ENCODE results near the gene SAFB2.

The SAFB2 gene

DNA sequence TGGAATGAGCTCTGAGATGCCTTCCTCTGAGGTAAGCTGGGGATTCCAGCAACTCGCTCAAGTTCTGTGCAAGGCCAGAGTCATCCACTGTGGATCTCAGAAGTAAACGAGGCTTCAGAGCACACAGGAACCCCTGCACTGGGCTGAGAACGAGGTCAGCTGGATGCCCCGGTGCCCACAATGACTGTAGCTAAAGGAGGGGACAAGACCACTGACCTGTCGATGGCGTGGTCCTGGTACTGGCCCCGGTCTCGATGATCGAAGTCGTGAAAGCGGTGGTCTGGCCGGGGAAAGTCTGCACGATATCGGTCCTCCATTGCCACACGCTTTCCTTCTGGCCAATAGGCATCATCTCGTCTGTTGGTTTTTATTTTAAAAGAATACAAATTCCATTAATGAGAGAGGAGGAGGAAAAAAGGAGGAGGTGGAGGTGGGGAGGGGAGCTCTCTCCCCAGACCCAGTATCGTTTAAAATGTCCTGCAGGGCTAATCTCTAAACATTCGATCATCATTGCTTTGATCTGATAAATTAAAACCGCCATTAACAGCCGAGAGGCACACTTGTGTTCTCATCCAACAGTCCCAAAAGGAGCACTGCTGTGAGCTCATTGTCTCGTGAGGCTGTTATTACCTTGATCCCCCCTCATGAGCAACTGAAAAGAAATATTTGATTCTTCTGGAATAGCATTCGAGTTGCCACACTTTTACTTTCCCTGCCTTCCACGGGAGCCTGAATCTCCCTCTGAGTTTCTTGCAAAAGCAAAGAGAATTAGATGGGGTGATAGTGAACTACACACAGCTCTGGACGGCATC lies 29.8 kb downstream of the SAFB2 start:
- in situ Hi-C loops (cut with HindIII; ENCODE audit: low sequenced_read_pairs), result no loop called here
- H3K4me3 ChIP-seq (ENCODE audit: low read depth, low read length), result no peak overlapping the region
- TF ChIP-seq, protein P1, sequence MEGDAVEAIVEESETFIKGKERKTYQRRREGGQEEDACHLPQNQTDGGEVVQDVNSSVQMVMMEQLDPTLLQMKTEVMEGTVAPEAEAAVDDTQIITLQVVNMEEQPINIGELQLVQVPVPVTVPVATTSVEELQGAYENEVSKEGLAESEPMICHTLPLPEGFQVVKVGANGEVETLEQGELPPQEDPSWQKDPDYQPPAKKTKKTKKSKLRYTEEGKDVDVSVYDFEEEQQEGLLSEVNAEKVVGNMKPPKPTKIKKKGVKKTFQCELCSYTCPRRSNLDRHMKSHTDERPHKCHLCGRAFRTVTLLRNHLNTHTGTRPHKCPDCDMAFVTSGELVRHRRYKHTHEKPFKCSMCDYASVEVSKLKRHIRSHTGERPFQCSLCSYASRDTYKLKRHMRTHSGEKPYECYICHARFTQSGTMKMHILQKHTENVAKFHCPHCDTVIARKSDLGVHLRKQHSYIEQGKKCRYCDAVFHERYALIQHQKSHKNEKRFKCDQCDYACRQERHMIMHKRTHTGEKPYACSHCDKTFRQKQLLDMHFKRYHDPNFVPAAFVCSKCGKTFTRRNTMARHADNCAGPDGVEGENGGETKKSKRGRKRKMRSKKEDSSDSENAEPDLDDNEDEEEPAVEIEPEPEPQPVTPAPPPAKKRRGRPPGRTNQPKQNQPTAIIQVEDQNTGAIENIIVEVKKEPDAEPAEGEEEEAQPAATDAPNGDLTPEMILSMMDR (IDR thresholded peaks at IDR 0.05; ENCODE audit: low read depth, low read length), result no peak
- DNase-seq (ENCODE audit: low read depth, low spot score), result no peak

DNA sequence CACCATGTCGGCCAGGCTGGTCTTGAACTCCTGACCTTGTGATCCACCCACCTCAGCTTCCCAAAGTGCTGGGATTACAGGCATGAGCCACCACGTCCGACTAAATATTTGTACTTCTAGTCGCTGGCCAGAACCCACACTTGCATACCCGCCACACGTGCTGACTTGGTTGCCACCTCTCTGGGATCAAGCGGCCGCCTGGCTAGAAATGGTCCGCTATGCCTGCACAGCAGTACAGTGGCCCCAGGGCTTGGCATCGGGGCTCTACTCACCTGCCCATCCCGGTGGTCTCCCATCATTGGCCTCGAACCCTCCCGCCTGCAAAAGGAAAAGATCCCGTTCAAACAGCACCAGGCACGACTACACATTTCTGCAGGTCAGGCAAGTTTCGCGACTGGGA lies 31.1 kb downstream of the SAFB2 start:
- TF ChIP-seq, protein P1 (IDR thresholded peaks at IDR 0.05; ENCODE audit: low read depth, low read length), result no peak
- no peak overlapping the region for H3K4me3 ChIP-seq (ENCODE audit: low read depth, low read length)
- in situ Hi-C loops (cut with HindIII; ENCODE audit: low sequenced_read_pairs), result no loop called here
- no peak for DNase-seq (ENCODE audit: low read depth, low spot score)

DNA sequence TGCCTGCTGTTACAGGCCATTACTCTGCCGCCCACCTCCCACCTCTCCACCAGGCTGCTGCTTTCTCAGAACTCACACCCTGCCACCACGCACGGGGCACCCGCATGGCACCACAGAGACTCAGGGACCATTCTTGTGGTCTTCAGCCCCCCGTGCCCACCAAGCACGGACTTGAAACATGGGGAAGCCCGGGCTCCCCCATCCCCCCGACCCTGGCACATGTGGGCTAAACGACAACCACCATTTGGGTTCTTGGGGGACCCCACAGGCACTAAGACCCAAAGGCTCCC lies 31.8 kb downstream of the SAFB2 start:
- no peak for DNase-seq (ENCODE audit: low read depth, low spot score)
- TF ChIP-seq, protein P1 (IDR thresholded peaks at IDR 0.05; ENCODE audit: low read depth, low read length), result no peak
- no peak overlapping the region for H3K4me3 ChIP-seq (ENCODE audit: low read depth, low read length)
- in situ Hi-C loops (cut with HindIII; ENCODE audit: low sequenced_read_pairs), result no loop called here

DNA sequence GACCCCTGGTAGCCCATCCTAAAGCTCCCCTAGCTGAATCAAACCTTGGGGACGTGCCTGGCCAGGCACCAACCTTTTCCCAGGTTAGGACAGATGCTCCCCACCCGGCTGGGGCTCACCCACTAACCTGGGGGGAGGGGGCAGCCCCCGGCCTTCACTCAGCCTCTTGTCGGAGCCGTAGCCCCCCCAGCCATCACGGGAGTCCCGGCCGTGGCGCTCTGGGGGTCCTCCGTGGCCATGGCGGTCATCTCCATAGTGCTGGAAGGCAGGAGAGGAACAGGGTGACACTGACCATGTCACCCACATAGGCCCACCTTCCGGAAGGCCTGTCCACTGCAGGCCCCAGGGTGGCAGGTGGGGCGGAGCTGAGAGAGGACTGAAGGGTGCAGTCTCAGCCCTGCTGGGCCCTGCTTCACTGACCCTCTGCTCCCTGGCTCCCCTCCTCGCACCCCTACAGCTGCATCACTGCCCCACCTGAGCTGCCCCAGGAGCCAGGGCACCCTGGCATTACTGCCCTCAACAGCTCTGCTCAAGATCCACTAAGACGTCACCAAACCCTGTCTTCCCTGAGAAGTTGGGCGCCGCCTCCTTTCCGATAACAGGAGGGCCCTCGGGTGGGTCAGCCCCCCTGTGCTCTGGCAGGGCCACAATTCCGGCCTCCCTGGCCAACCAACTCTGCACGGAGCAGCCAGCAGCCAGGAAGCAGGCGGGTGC lies 32.3 kb downstream of the SAFB2 start:
- no peak for DNase-seq (ENCODE audit: low read depth, low spot score)
- in situ Hi-C loops (cut with HindIII; ENCODE audit: low sequenced_read_pairs), result no loop called here
- TF ChIP-seq, protein P1 (IDR thresholded peaks at IDR 0.05; ENCODE audit: low read depth, low read length), result no peak
- H3K4me3 ChIP-seq (ENCODE audit: low read depth, low read length), result no peak overlapping the region

DNA sequence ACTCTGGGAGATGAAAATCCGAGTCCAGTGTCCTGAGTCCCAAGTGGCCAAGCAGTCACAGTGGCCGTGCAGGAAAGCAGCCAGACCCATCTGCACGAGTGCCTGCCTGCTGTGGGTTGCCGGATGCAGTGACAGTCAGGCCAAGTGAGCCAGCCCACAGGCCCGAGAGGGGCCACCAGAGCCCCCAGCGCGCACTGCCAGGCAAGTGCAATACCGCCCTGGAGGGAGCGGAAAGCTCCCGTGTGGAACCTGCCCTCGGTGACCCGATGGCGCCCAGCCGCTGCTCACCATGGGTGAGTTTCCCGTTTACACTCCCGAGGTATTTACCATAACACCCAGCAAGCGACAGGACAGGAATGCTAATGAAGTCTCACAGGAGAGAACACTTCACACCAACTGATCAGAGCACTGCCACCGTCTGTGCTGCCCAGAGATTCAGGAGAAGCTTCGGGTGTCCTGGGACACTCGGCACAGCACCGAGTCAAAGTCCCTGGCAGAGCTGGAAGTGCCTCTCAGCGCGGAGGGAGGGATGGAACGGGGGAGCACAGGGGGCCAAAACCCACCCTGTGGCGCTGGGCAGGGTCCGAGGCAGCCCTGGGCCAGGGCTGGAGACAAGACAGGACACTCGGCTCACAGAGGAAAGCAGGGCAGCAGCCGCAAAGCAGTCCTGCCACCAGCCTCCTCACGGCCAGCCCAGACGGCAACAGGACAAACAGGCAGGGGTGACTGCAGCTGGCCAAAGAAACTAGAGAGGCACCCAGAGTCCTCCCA lies 33.5 kb downstream of the SAFB2 start:
- no peak for DNase-seq (ENCODE audit: low read depth, low spot score)
- TF ChIP-seq, protein P1 (IDR thresholded peaks at IDR 0.05; ENCODE audit: low read depth, low read length), result no peak
- in situ Hi-C loops (cut with HindIII; ENCODE audit: low sequenced_read_pairs), result no loop called here
- no peak overlapping the region for H3K4me3 ChIP-seq (ENCODE audit: low read depth, low read length)

DNA sequence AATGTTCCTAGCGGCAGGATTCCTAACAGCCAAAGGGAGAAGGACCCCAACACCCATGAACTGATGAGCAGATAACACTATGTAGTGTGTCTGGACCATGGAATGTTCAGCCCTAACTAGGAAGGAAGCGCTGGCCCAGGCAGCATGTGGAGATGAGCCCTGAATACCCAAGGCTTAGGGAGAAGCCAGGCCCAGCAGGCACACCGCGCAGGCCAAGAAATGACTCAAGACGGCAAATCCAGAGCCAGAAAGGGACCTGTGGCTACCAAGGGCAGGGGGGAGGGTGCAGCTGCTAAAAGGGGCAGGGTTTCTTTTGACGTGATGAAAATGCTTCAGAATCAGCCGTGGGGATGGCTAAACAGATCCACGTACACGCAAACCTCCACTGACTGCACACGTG lies 34.1 kb downstream of the SAFB2 start:
- peak; percentile 81 for DNase-seq (ENCODE audit: low read depth, low spot score)

More for the DNA sequence above, 34.1 kb downstream of the SAFB2 start:
- no peak overlapping the region for H3K4me3 ChIP-seq (ENCODE audit: low read depth, low read length)
- TF ChIP-seq, protein P1 (IDR thresholded peaks at IDR 0.05; ENCODE audit: low read depth, low read length), result no peak
- in situ Hi-C loops (cut with HindIII; ENCODE audit: low sequenced_read_pairs), result no loop called here

Data from astrocyte of the spinal cord (primary cell).